B cell (primary cell): ENCODE measurements around the gene TBC1D30. TPM values are rescaled to one million over a fixed set of nuclear protein-coding genes. Genes with fewer than 3 reads are reported as not detected.

Experiments
- ATAC-seq: fragments of 200-7000 bp; cut with Tn5 transposase; one replicate; pipeline ENCODE4 v1.10.0; 2021; ENCODE audit warnings: low read depth, mild to moderate bottlenecking, moderate number of reproducible peaks, moderate library complexity
- CTCF ChIA-PET: fragments of 350-600 bp; sonication (Branson Sonifier 250); formaldehyde crosslinking; loops from one replicate; lab custom pipeline; 2021; ENCODE audit warnings: antibody characterized with exemption, inconsistent platforms; lab: Charles Lee
- POLR2A ChIA-PET: fragments of 350-600 bp; sonication (Branson Sonifier 250); formaldehyde crosslinking; loops from one replicate; lab custom pipeline; 2021; ENCODE audit warnings: antibody characterized with exemption; lab: Charles Lee
- DNase-seq: peaks from one replicate; pipeline ENCODE4 v3.0.0; 2013
- H2AFZ ChIP-seq: 2 replicates; pipeline ENCODE4 v1.6.1; 2012; ENCODE audit warnings: mild to moderate bottlenecking, low read depth, low read length; ENCODE audit not compliant: insufficient read depth, poor library complexity, severe bottlenecking
- H3K27ac ChIP-seq, 2 donors: 1 replicate in 1 of 2; 2 replicates in 1 of 2; pipeline ENCODE4 v1.5.1; 2012 to 2013; ENCODE audit warnings: low read length in 2 of 2, mild to moderate bottlenecking in 2 of 2, moderate library complexity in 1 of 2
- H3K27me3 ChIP-seq, 4 experiments: fragments of 200-600 bp in 1 of 4; sonication (generic) in 1 of 4; replicated peaks in 1 of 4; 1 replicate in 2 of 4; 2 replicates in 2 of 4; pipeline versions ENCODE4 v1.6.1 to v1.7.0; 2013 to 2016; ENCODE audit warnings: low read length in 3 of 4, mild to moderate bottlenecking in 2 of 4, mixed read lengths in 1 of 4, moderate library complexity in 1 of 4; ENCODE audit not compliant: insufficient read depth in 4 of 4, control insufficient read depth in 3 of 4; ENCODE audit errors: control extremely low read depth in 1 of 4
- H3K36me3 ChIP-seq, 2 experiments: replicated peaks in 1 of 2; 1 replicate in 1 of 2; 2 replicates in 1 of 2; pipeline versions ENCODE4 v1.6.1 to v1.7.1; 2013; ENCODE audit warnings: low read length in 1 of 2; ENCODE audit not compliant: insufficient read depth in 2 of 2, control insufficient read depth in 1 of 2; ENCODE audit errors: control extremely low read depth in 1 of 2, extremely low read depth in 1 of 2
- H3K4me1 ChIP-seq, 2 donors: fragments of 200-600 bp in 1 of 2; sonication (generic) in 1 of 2; 1 replicate in 1 of 2; 2 replicates in 1 of 2; pipeline versions ENCODE4 v1.5.1 to v1.6.1; 2013 to 2017; ENCODE audit warnings: low read length in 2 of 2; ENCODE audit not compliant: control insufficient read depth in 2 of 2, insufficient read depth in 2 of 2
- H3K4me2 ChIP-seq: replicated peaks from 2 replicates; pipeline ENCODE3; 2012; ENCODE audit warnings: mild to moderate bottlenecking, low read depth, low read length; ENCODE audit not compliant: poor library complexity, severe bottlenecking
- H3K4me3 ChIP-seq, 5 experiments: fragments of 200-600 bp in 1 of 5; sonication (generic) in 1 of 5; 1 replicate in 3 of 5; 2 replicates in 2 of 5; pipeline versions ENCODE4 v1.5.1 to v1.7.0; 2011 to 2016; ENCODE audit warnings: low read length in 4 of 5, mild to moderate bottlenecking in 4 of 5, low read depth in 2 of 5, control low read depth in 1 of 5, moderate library complexity in 1 of 5; ENCODE audit not compliant: insufficient read depth in 1 of 5; ENCODE audit errors: control extremely low read depth in 1 of 5, extremely low read depth in 1 of 5
- H3K79me2 ChIP-seq: fragments of 200-600 bp; sonication (generic); one replicate; pipeline ENCODE4 v1.6.0; 2016; ENCODE audit warnings: low read length; ENCODE audit not compliant: control insufficient read depth, insufficient read depth
- H3K9ac ChIP-seq: fragments of 200-600 bp; sonication (generic); 2 replicates; pipeline ENCODE4 v1.6.1; 2017; ENCODE audit warnings: mild to moderate bottlenecking, low read length, moderate library complexity
- H3K9me3 ChIP-seq, 3 donors: one replicate each; pipeline versions ENCODE4 v1.6.1 to v1.7.1; 2013; ENCODE audit warnings: low read length in 2 of 3; ENCODE audit not compliant: control insufficient read depth in 2 of 3, insufficient read depth in 1 of 3; ENCODE audit errors: control extremely low read depth in 1 of 3
- H4K20me1 ChIP-seq: 2 replicates; pipeline ENCODE4 v1.6.0; 2012; ENCODE audit warnings: mild to moderate bottlenecking, low read length; ENCODE audit not compliant: insufficient read depth, control insufficient read depth, poor library complexity, severe bottlenecking
- H3K27ac Mint-ChIP-seq: one replicate; pipeline ENCODE4 v1.8.0; 2021; ENCODE audit warnings: mixed read lengths
- H3K27me3 Mint-ChIP-seq: one replicate; pipeline ENCODE4 v1.8.0; 2021; ENCODE audit warnings: mixed read lengths
- H3K4me1 Mint-ChIP-seq: one replicate; pipeline ENCODE4 v1.8.0; 2021; ENCODE audit warnings: mixed read lengths
- H3K4me3 Mint-ChIP-seq: one replicate; pipeline ENCODE4 v1.8.0; 2021; ENCODE audit warnings: mixed read lengths
- H3K9me3 Mint-ChIP-seq: one replicate; pipeline ENCODE4 v1.8.0; 2022; ENCODE audit warnings: mixed read lengths; ENCODE audit not compliant: insufficient read depth
- CTCF ChIP-seq: fragments of 200-600 bp; IDR thresholded peaks from one replicate; pipeline ENCODE4 v1.8.0; 2022; ENCODE audit warnings: antibody characterized with exemption, mild to moderate bottlenecking
- EZH2 ChIP-seq: IDR thresholded peaks from 2 replicates; pipeline ENCODE4 v1.6.1; 2012; ENCODE audit warnings: borderline replicate concordance, low read depth, mild to moderate bottlenecking, moderate library complexity, low read length; ENCODE audit not compliant: insufficient read depth, poor library complexity, severe bottlenecking
- WGBS: methylation state at CpG from one replicate; pipeline ENCODE4 v1.1.5; 2013; ENCODE audit warnings: missing lambda C conversion rate; ENCODE audit not compliant: insufficient coverage; 5-methylcytosine and 5-hydroxymethylcytosine counted together
- intact Hi-C: fragments of 100-400 bp; cut with micrococcal nuclease; formaldehyde crosslinking; loops from one replicate; pipeline ENCODE4 v1.10.0; 2022
- polyA plus RNA-seq: library from polyadenylated mRNA; depleted of rRNA; stranded (reverse); fragments of >200 nt; gene quantifications from 2 replicates; pipeline ENCODE4 v1.2.3, GENCODE V29; 2012
- total RNA-seq, 2 donors: library from RNA; stranded (reverse); fragments of 120-200 nt in 1 of 2; gene quantifications; 1 replicate in 1 of 2; 2 replicates in 1 of 2; pipeline versions ENCODE4 v1.2.3 to v1.2.4, GENCODE V29; 2013 to 2022

TBC1D30 gene
- total and polyA plus RNA-seq, 2 donors (not counting 1 experiment from before 2014, with no cell fraction given), result 0.06 to 0.10 TPM

GRCh38 chr12:64891629-64892028, 67.2 kb downstream of the TBC1D30 start:
- no peak overlapping the region for H2AFZ ChIP-seq
- no peak for TF ChIP-seq EZH2
- TF ChIP-seq CTCF, result no peak
- no peaks in the 10 kb centered on the region for H4K20me1 ChIP-seq
- no peaks in the 10 kb centered on the region for H3K4me1 Mint-ChIP-seq
- ATAC-seq, result no peak
- H3K4me3 ChIP-seq, result no peak overlapping the region
- H3K9ac ChIP-seq, result no peak overlapping the region
- POLR2A ChIA-PET, result no interaction called here
- H3K27ac Mint-ChIP-seq, result no peak overlapping the region
- no peaks in the 10 kb centered on the region for H3K36me3 ChIP-seq
- no peaks in the 10 kb centered on the region for H3K9me3 Mint-ChIP-seq
- H3K4me3 Mint-ChIP-seq, result no peak overlapping the region
- no peaks in the 10 kb centered on the region for H3K4me1 ChIP-seq
- no peak overlapping the region for H3K4me2 ChIP-seq
- H3K79me2 ChIP-seq, result no peaks in the 10 kb centered on the region
- intact Hi-C loops, result loop anchor here (1.0 kb wide), 5 partner anchors 341 to 1216 kb away; no protein-coding TSS in a partner anchor
- H3K9me3 ChIP-seq, result no peaks in the 10 kb centered on the region
- WGBS, result 100% methylated on average over 1 of the region's 1 CpG
- H3K27me3 ChIP-seq, result peaks cover 0 to 3% (median 0%) of the 10 kb centered on the region in 4 experiments
- DNase-seq, result no peak
- CTCF ChIA-PET, result interaction anchor here (0.9 to 6.7 kb wide), 23 partner anchors 8 to 1969 kb away, joined by 3 to 86 read pairs (median 4); no protein-coding TSS in a partner anchor
- H3K27ac ChIP-seq, result no peak overlapping the region
- H3K27me3 Mint-ChIP-seq, result peaks cover 28% of the 10 kb centered on the region

- WGBS, result 85% methylated on average over 3 of the region's 4 CpGs
- intact Hi-C loops, result no loop called here
- ChIA-PET POLR2A (no interaction called here), CTCF (interaction anchor here (0.6 to 6.7 kb wide), 9 partner anchors 10 to 1215 kb away, joined by 3 to 86 read pairs (median 6); no protein-coding TSS in a partner anchor)
- Histone ChIP-seq H3K36me3 (no peaks in the 10 kb centered on the region), H3K9me3 (no peaks in the 10 kb centered on the region), H3K27me3 (peaks cover 0 to 3% (median 0%) of the 10 kb centered on the region in 4 experiments), H3K79me2 (no peaks in the 10 kb centered on the region), H3K4me1 (no peaks in the 10 kb centered on the region), H3K27ac (no peak overlapping the region), H3K4me2 (no peak overlapping the region), H3K9ac (no peak overlapping the region), H2AFZ (no peak overlapping the region), H3K4me3 (no peak overlapping the region), H4K20me1 (no peaks in the 10 kb centered on the region)
- no peak for ATAC-seq
- H3K9me3 Mint-ChIP-seq, result no peaks in the 10 kb centered on the region
- no peak overlapping the region for H3K4me3 Mint-ChIP-seq
- peaks cover 24% of the 10 kb centered on the region for H3K27me3 Mint-ChIP-seq
- H3K27ac Mint-ChIP-seq, result no peak overlapping the region
- TF ChIP-seq CTCF (no peak), EZH2 (no peak)
- H3K4me1 Mint-ChIP-seq, result no peaks in the 10 kb centered on the region
- no peak for DNase-seq
Measured at GRCh38 chr12:64892561-64892960, 68.1 kb downstream of the TBC1D30 start.
